HL-60 (cell line): ENCODE data around the gene PLEKHG5.

Experiments
- POLR2AphosphoS5 ChIP-seq: IDR thresholded peaks from 2 replicates; pipeline ENCODE4 v1.6.1; 2012; ENCODE audit warnings: low read depth
- SPI1 ChIP-seq: IDR thresholded peaks from 2 replicates; pipeline ENCODE4 v1.6.1; 2012; ENCODE audit warnings: low read depth, mild to moderate bottlenecking, borderline replicate concordance
- TF ChIP-seq, protein P1 (sequence below): IDR thresholded peaks from one replicate; pipeline ENCODE4 v1.5.1; 2011; ENCODE audit warnings: low read length, control low read depth, inconsistent platforms; ENCODE audit not compliant: insufficient read depth

DNA sequence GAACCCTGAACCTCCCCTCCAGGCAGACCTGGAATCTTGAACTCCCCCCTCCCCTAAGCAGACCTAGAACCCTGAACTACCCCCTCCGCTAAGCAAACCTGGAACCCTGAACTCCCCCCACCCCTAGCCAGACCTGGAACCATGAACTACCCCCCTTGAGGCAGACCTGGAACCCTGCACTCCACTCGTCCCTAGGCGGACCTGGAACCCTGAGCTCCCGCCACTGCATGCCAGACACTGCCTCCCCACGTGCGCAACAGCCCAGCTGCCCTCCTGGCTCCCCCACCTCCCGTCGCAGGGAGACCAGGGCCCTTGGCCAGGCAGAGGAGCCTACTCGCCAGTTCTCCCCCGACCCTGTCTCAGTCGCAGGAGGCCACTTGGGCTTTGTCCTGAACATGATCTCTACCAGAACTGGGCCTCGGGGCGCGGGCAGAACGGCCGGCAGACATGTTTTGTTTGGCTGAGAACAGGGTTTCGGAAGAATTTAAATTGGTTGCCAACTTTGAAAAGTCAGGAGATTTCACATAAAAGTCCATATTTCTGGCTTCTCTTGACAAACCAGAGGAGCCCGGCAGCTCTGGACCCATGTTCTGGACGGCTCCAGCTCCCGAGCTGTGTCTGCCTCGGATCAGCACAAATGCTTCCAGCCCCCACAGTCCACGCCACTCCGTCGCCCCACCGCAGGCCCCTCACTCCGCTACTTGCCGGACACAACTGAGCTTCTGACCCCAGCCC is 9.2 kb upstream of the PLEKHG5 start:
- TF ChIP-seq, protein P1, sequence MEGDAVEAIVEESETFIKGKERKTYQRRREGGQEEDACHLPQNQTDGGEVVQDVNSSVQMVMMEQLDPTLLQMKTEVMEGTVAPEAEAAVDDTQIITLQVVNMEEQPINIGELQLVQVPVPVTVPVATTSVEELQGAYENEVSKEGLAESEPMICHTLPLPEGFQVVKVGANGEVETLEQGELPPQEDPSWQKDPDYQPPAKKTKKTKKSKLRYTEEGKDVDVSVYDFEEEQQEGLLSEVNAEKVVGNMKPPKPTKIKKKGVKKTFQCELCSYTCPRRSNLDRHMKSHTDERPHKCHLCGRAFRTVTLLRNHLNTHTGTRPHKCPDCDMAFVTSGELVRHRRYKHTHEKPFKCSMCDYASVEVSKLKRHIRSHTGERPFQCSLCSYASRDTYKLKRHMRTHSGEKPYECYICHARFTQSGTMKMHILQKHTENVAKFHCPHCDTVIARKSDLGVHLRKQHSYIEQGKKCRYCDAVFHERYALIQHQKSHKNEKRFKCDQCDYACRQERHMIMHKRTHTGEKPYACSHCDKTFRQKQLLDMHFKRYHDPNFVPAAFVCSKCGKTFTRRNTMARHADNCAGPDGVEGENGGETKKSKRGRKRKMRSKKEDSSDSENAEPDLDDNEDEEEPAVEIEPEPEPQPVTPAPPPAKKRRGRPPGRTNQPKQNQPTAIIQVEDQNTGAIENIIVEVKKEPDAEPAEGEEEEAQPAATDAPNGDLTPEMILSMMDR, result no peak
- TF ChIP-seq POLR2AphosphoS5 (no peak), SPI1 (no peak)
